ENCODE results near the gene HCN4. TPM values are rescaled to one million over a fixed set of nuclear protein-coding genes. Genes with fewer than 3 reads are reported as not detected.
"Not testable (repeated sequence)": the region's sequence is repeated elsewhere in the genome, so short reads cannot be mapped to it uniquely, and the experiment has no call there.

The HCN4 gene
- not detected for total RNA-seq

- no peaks in the 10 kb centered on the region for H3K4me1 ChIP-seq
- peaks cover 40 to 49% (median 44%) of the 10 kb centered on the region in 3 donors for H3K27me3 ChIP-seq
- no peak within 1 kb of the TSS for H3K27ac ChIP-seq
- no peak for DNase-seq
- no peaks in the 10 kb centered on the region for H3K9me3 ChIP-seq
- ATAC-seq, result no peak
- H3K4me3 ChIP-seq, result peak within 1 kb of the TSS; percentile 6 to 34 (median 22)
- in situ Hi-C loops (cut with MboI; ENCODE audit: low sequenced_read_pairs in 4 of 4), result no loop called here
- TF ChIP-seq CTCF (IDR thresholded peaks at IDR 0.05 in 4 of 5, conservative IDR thresholded peaks at IDR 0.05 in 1 of 5), result no peak
- TF ChIP-seq POLR2A (IDR thresholded peaks at IDR 0.05), result no peak
- intact Hi-C loops (cut with DNase I; ENCODE audit: low total_unique reads), result no loop called here
- no peaks in the 10 kb centered on the region for H3K36me3 ChIP-seq
Observed at GRCh38 chr15:73368301-73369136, at the start of gene HCN4. Gene HCN4 (minus strand): TSS chr15:73368958. CDS start chr15:73368270, 688 bp downstream.

- Histone ChIP-seq H3K27ac (no peak overlapping the region), H3K27me3 (peaks cover 0 to 4% (median 0%) of the 10 kb centered on the region in 3 donors), H3K36me3 (no peaks in the 10 kb centered on the region), H3K9me3 (no peaks in the 10 kb centered on the region), H3K4me3 (no peak overlapping the region), H3K4me1 (no peaks in the 10 kb centered on the region)
- DNase-seq (no peak), ATAC-seq (no peak)
- intact Hi-C loops (cut with DNase I; ENCODE audit: low total_unique reads) (no loop called here), in situ Hi-C loops (cut with MboI; ENCODE audit: low sequenced_read_pairs in 4 of 4) (no loop called here)
- TF ChIP-seq CTCF (IDR thresholded peaks at IDR 0.05 in 4 of 5, conservative IDR thresholded peaks at IDR 0.05 in 1 of 5) (no peak), POLR2A (IDR thresholded peaks at IDR 0.05) (no peak)
Observed at GRCh38 chr15:73414876-73415275, 46.1 kb upstream of the HCN4 start.

- no peak for ATAC-seq
- in situ Hi-C loops (cut with MboI; ENCODE audit: low sequenced_read_pairs in 4 of 4), result no loop called here
Observed at GRCh38 chr15:73403171-73403570, 34.4 kb upstream of the HCN4 start.

GRCh38 chr15:73400222-73400621 is 31.5 kb upstream of the HCN4 start:
- intact Hi-C loops (cut with DNase I; ENCODE audit: low total_unique reads); in situ Hi-C loops (cut with MboI; ENCODE audit: low sequenced_read_pairs in 4 of 4); DNase-seq; H3K4me3 ChIP-seq; H3K36me3 ChIP-seq; H3K27ac ChIP-seq; H3K27me3 ChIP-seq; H3K4me1 ChIP-seq; ATAC-seq; H3K9me3 ChIP-seq: not testable (repeated sequence)

More at GRCh38 chr15:73403171-73403570, 34.4 kb upstream of the HCN4 start:
- no peak for DNase-seq
- Histone ChIP-seq H3K4me1 (no peaks in the 10 kb centered on the region), H3K27me3 (no peaks in the 10 kb centered on the region), H3K36me3 (no peaks in the 10 kb centered on the region), H3K9me3 (no peaks in the 10 kb centered on the region), H3K4me3 (no peak overlapping the region), H3K27ac (no peak overlapping the region)
- intact Hi-C loops (cut with DNase I; ENCODE audit: low total_unique reads), result no loop called here
- no peak for TF ChIP-seq CTCF (IDR thresholded peaks at IDR 0.05 in 4 of 5, conservative IDR thresholded peaks at IDR 0.05 in 1 of 5)
- no peak for TF ChIP-seq POLR2A (IDR thresholded peaks at IDR 0.05)

GRCh38 chr15:73398861-73399260 is 30.1 kb upstream of the HCN4 start:
- Histone ChIP-seq H3K9me3 (no peaks in the 10 kb centered on the region), H3K4me1 (no peaks in the 10 kb centered on the region)
- intact Hi-C loops (cut with DNase I; ENCODE audit: low total_unique reads), result no loop called here

More at GRCh38 chr15:73398861-73399260, 30.1 kb upstream of the HCN4 start:
- in situ Hi-C loops (cut with MboI; ENCODE audit: low sequenced_read_pairs in 4 of 4), result no loop called here
- DNase-seq (no peak), ATAC-seq (no peak)
- H3K36me3 ChIP-seq, result no peaks in the 10 kb centered on the region
- no peak overlapping the region for H3K27ac ChIP-seq
- TF ChIP-seq POLR2A (IDR thresholded peaks at IDR 0.05) (no peak), CTCF (IDR thresholded peaks at IDR 0.05 in 4 of 5, conservative IDR thresholded peaks at IDR 0.05 in 1 of 5) (no peak)
- no peak overlapping the region for H3K4me3 ChIP-seq
- no peaks in the 10 kb centered on the region for H3K27me3 ChIP-seq
